ENCODE measurements around the gene GALR1.

DNA sequence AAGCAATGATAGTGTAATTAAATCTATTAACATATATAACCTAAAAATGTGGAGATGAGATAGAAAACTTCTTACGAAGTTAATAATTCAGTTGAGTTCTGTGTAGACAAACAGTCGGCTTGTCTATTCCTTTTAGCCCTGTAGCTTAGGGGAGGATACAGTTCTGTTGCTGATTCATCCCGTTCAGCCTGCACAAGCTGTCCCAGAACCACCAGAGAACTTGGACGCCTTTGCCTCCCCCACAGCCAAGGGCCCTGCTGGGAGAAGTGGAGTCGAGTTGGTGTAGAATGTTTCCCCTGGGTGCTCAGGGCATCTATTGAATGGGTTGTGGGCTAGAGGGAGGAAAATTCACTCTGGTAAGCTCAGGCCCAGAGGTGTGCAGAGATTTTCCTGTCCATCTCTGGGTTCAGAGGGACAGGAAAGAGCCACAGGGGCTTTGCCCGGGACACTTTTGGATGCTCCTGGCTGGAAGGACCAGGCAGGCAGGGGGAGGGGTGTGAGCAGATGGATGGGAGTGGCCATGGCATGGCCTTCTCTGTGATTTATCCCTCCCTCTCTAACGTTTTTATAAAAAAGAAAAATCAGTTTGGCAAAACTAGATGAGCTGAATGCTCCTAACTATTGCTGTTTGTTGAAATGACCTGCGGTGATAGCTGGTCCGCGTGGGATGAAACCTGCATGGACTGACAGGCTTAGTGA, 42.8 kb upstream of the GALR1 start:
- TF ChIP-seq EZH2 (IDR thresholded peaks at IDR 0.05) (no peak), POLR2A (IDR thresholded peaks at IDR 0.05; ENCODE audit: borderline replicate concordance, extremely low read depth, insufficient read depth, insufficient read length) (no peak), POLR2AphosphoS5 (IDR thresholded peaks at IDR 0.05; ENCODE audit: low read depth, low read length) (no peak), EZH2phosphoT487 (IDR thresholded peaks at IDR 0.05; ENCODE audit: borderline replicate concordance) (no peak), JUND (IDR thresholded peaks at IDR 0.05) (no peak), RAD21 (IDR thresholded peaks at IDR 0.05; ENCODE audit: low read depth) (no peak)
- TF ChIP-seq, protein P1, sequence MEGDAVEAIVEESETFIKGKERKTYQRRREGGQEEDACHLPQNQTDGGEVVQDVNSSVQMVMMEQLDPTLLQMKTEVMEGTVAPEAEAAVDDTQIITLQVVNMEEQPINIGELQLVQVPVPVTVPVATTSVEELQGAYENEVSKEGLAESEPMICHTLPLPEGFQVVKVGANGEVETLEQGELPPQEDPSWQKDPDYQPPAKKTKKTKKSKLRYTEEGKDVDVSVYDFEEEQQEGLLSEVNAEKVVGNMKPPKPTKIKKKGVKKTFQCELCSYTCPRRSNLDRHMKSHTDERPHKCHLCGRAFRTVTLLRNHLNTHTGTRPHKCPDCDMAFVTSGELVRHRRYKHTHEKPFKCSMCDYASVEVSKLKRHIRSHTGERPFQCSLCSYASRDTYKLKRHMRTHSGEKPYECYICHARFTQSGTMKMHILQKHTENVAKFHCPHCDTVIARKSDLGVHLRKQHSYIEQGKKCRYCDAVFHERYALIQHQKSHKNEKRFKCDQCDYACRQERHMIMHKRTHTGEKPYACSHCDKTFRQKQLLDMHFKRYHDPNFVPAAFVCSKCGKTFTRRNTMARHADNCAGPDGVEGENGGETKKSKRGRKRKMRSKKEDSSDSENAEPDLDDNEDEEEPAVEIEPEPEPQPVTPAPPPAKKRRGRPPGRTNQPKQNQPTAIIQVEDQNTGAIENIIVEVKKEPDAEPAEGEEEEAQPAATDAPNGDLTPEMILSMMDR (IDR thresholded peaks at IDR 0.05 in 2 of 3, conservative IDR thresholded peaks at IDR 0.05 in 1 of 3; ENCODE audit: borderline replicate concordance in 1 of 3, insufficient read depth in 1 of 3, low read depth in 2 of 3, low read length in 2 of 3): no peak
- TF ChIP-seq, protein P2, sequence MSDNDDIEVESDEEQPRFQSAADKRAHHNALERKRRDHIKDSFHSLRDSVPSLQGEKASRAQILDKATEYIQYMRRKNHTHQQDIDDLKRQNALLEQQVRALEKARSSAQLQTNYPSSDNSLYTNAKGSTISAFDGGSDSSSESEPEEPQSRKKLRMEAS (IDR thresholded peaks at IDR 0.05): no peak
- TF ChIP-seq, protein P3, sequence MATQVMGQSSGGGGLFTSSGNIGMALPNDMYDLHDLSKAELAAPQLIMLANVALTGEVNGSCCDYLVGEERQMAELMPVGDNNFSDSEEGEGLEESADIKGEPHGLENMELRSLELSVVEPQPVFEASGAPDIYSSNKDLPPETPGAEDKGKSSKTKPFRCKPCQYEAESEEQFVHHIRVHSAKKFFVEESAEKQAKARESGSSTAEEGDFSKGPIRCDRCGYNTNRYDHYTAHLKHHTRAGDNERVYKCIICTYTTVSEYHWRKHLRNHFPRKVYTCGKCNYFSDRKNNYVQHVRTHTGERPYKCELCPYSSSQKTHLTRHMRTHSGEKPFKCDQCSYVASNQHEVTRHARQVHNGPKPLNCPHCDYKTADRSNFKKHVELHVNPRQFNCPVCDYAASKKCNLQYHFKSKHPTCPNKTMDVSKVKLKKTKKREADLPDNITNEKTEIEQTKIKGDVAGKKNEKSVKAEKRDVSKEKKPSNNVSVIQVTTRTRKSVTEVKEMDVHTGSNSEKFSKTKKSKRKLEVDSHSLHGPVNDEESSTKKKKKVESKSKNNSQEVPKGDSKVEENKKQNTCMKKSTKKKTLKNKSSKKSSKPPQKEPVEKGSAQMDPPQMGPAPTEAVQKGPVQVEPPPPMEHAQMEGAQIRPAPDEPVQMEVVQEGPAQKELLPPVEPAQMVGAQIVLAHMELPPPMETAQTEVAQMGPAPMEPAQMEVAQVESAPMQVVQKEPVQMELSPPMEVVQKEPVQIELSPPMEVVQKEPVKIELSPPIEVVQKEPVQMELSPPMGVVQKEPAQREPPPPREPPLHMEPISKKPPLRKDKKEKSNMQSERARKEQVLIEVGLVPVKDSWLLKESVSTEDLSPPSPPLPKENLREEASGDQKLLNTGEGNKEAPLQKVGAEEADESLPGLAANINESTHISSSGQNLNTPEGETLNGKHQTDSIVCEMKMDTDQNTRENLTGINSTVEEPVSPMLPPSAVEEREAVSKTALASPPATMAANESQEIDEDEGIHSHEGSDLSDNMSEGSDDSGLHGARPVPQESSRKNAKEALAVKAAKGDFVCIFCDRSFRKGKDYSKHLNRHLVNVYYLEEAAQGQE (IDR thresholded peaks at IDR 0.05; ENCODE audit: low read depth): no peak
